ENCODE results near the gene C1QTNF3.

Gene C1QTNF3

GRCh38 chr5:34041247-34041972, 1.6 kb downstream of the C1QTNF3 start:
- no peak overlapping the region for H4K91ac ChIP-seq (ENCODE audit: low read depth, low read length, poor library complexity)
- H3K9me3 ChIP-seq (replicated peaks in 1 of 2; ENCODE audit: control insufficient read depth in 2 of 2, insufficient read depth in 1 of 2, low read depth in 1 of 2, low read length in 2 of 2), result no peaks in the 10 kb centered on the region
- no peak overlapping the region for H3K4ac ChIP-seq (ENCODE audit: low read length)
- H2AK5ac ChIP-seq (ENCODE audit: low read depth, low read length), result no peak overlapping the region
- no peak overlapping the region for H2AFZ ChIP-seq (ENCODE audit: low read length)
- no peak overlapping the region for H3K23ac ChIP-seq (ENCODE audit: low read depth, low read length, poor library complexity)
- H3K18ac ChIP-seq (ENCODE audit: low read length), result no peak overlapping the region
- no peak overlapping the region for H4K8ac ChIP-seq (ENCODE audit: low read depth, low read length)
- no peak overlapping the region for H2BK12ac ChIP-seq (ENCODE audit: low read length)
- no peak for DNase-seq (ENCODE audit: low spot score)
- peaks cover 0 to 2% of the 10 kb centered on the region in 2 donors for H3K4me1 ChIP-seq (ENCODE audit: control insufficient read depth in 2 of 2, insufficient read depth in 1 of 2, low read depth in 1 of 2, low read length in 2 of 2)
- no peak overlapping the region for H3K14ac ChIP-seq (ENCODE audit: low read length)
- H3K27ac ChIP-seq (replicated peaks; ENCODE audit: low read length), result no peak overlapping the region
- no peaks in the 10 kb centered on the region for H3K27me3 ChIP-seq (ENCODE audit: control insufficient read depth in 3 of 3, insufficient read depth in 3 of 3, low read depth in 1 of 3, low read length in 3 of 3)
- no peak overlapping the region for H2BK5ac ChIP-seq (ENCODE audit: low read length)
- H3K79me1 ChIP-seq (ENCODE audit: low read depth, low read length), result no peaks in the 10 kb centered on the region
- H3K4me3 ChIP-seq (ENCODE audit: low read length in 2 of 2), result no peak overlapping the region
- WGBS, 2 donors (ENCODE audit: extremely low coverage in 2 of 2, insufficient read length in 2 of 2, insufficient replicate concordance in 1 of 2), result no CpG with 5 or more reads among the region's 1 CpG
- H2BK15ac ChIP-seq (ENCODE audit: low read length), result no peak overlapping the region
- H2BK120ac ChIP-seq (ENCODE audit: low read depth, low read length), result no peak overlapping the region
- peaks cover 0 to under 1% of the 10 kb centered on the region in 2 donors for H3K36me3 ChIP-seq (replicated peaks in 1 of 2; ENCODE audit: control insufficient read depth in 2 of 2, insufficient read depth in 2 of 2, low read length in 2 of 2)
- H3K4me2 ChIP-seq (ENCODE audit: insufficient read depth, low read length, poor library complexity, severe bottlenecking), result no peak overlapping the region
- H3K9ac ChIP-seq (ENCODE audit: low read depth, low read length, poor library complexity), result no peak overlapping the region

DNA sequence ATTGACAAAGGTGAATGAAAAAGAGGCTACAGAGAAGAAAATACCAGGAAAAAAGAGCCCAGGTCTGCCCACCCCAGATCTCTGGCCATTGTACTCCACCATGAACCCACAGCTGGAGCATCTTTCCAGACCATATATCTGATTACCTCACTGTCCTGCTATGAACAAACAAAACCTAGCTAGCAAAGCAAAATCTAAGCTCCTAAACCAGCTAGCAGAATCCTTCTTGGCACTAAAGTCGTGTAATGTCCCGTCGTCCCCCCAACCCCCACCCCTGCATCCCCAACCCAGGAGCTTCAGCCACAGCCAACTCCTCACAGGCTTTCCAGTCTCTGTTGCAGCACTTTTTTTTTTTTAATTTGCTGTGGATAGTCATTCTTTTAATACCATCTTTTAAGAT, 2.5 kb downstream of the C1QTNF3 start:
- no peak overlapping the region for H2AFZ ChIP-seq (ENCODE audit: low read length)
- no peak overlapping the region for H2BK12ac ChIP-seq (ENCODE audit: low read length)
- no CpG with 5 or more reads among the region's 3 CpGs for WGBS, 2 donors (ENCODE audit: extremely low coverage in 2 of 2, insufficient read length in 2 of 2, insufficient replicate concordance in 1 of 2)
- H3K79me1 ChIP-seq (ENCODE audit: low read depth, low read length), result no peaks in the 10 kb centered on the region
- peaks cover 2 to 4% of the 10 kb centered on the region in 2 donors for H3K4me1 ChIP-seq (ENCODE audit: control insufficient read depth in 2 of 2, insufficient read depth in 1 of 2, low read depth in 1 of 2, low read length in 2 of 2)
- H2BK5ac ChIP-seq (ENCODE audit: low read length), result no peak overlapping the region
- H3K14ac ChIP-seq (ENCODE audit: low read length), result no peak overlapping the region
- no peak overlapping the region for H3K9ac ChIP-seq (ENCODE audit: low read depth, low read length, poor library complexity)
- no peak overlapping the region for H3K4me3 ChIP-seq (ENCODE audit: low read length in 2 of 2)
- no peak overlapping the region for H4K8ac ChIP-seq (ENCODE audit: low read depth, low read length)
- DNase-seq (ENCODE audit: low spot score), result no peak
- peaks cover 0 to under 1% of the 10 kb centered on the region in 2 donors for H3K36me3 ChIP-seq (replicated peaks in 1 of 2; ENCODE audit: control insufficient read depth in 2 of 2, insufficient read depth in 2 of 2, low read length in 2 of 2)
- no peak overlapping the region for H2AK5ac ChIP-seq (ENCODE audit: low read depth, low read length)
- no peaks in the 10 kb centered on the region for H3K27me3 ChIP-seq (ENCODE audit: control insufficient read depth in 3 of 3, insufficient read depth in 3 of 3, low read depth in 1 of 3, low read length in 3 of 3)
- H3K9me3 ChIP-seq (replicated peaks in 1 of 2; ENCODE audit: control insufficient read depth in 2 of 2, insufficient read depth in 1 of 2, low read depth in 1 of 2, low read length in 2 of 2), result no peaks in the 10 kb centered on the region
- no peak overlapping the region for H3K27ac ChIP-seq (replicated peaks; ENCODE audit: low read length)
- H3K4ac ChIP-seq (ENCODE audit: low read length), result no peak overlapping the region
- no peak overlapping the region for H2BK15ac ChIP-seq (ENCODE audit: low read length)
- no peak overlapping the region for H4K91ac ChIP-seq (ENCODE audit: low read depth, low read length, poor library complexity)
- H2BK120ac ChIP-seq (ENCODE audit: low read depth, low read length), result no peak overlapping the region
- H3K18ac ChIP-seq (ENCODE audit: low read length), result no peak overlapping the region
- no peak overlapping the region for H3K23ac ChIP-seq (ENCODE audit: low read depth, low read length, poor library complexity)
- no peak overlapping the region for H3K4me2 ChIP-seq (ENCODE audit: insufficient read depth, low read length, poor library complexity, severe bottlenecking)

- Histone ChIP-seq H3K9me3 (replicated peaks in 1 of 2; ENCODE audit: control insufficient read depth in 2 of 2, insufficient read depth in 1 of 2, low read depth in 1 of 2, low read length in 2 of 2) (peaks cover 0 to 2% of the 10 kb centered on the region in 2 donors), H2BK15ac (ENCODE audit: low read length) (no peak overlapping the region), H3K4ac (ENCODE audit: low read length) (no peak overlapping the region), H3K36me3 (replicated peaks in 1 of 2; ENCODE audit: control insufficient read depth in 2 of 2, insufficient read depth in 2 of 2, low read length in 2 of 2) (peaks cover 0 to 9% of the 10 kb centered on the region in 2 donors), H3K4me3 (ENCODE audit: low read length in 2 of 2) (no peak overlapping the region), H3K18ac (ENCODE audit: low read length) (no peak overlapping the region), H2BK120ac (ENCODE audit: low read depth, low read length) (no peak overlapping the region), H3K27me3 (ENCODE audit: control insufficient read depth in 3 of 3, insufficient read depth in 3 of 3, low read depth in 1 of 3, low read length in 3 of 3) (no peaks in the 10 kb centered on the region), H2AK5ac (ENCODE audit: low read depth, low read length) (no peak overlapping the region), H3K27ac (replicated peaks; ENCODE audit: low read length) (no peak overlapping the region), H3K9ac (ENCODE audit: low read depth, low read length, poor library complexity) (no peak overlapping the region), H4K8ac (ENCODE audit: low read depth, low read length) (no peak overlapping the region), H3K14ac (ENCODE audit: low read length) (no peak overlapping the region), H2BK12ac (ENCODE audit: low read length) (no peak overlapping the region), H2AFZ (ENCODE audit: low read length) (no peak overlapping the region), H3K4me1 (ENCODE audit: control insufficient read depth in 2 of 2, insufficient read depth in 1 of 2, low read depth in 1 of 2, low read length in 2 of 2) (peaks cover 2 to 4% of the 10 kb centered on the region in 2 donors), H3K4me2 (ENCODE audit: insufficient read depth, low read length, poor library complexity, severe bottlenecking) (no peak overlapping the region), H3K23ac (ENCODE audit: low read depth, low read length, poor library complexity) (no peak overlapping the region), H2BK5ac (ENCODE audit: low read length) (no peak overlapping the region), H4K91ac (ENCODE audit: low read depth, low read length, poor library complexity) (no peak overlapping the region), H3K79me1 (ENCODE audit: low read depth, low read length) (no peaks in the 10 kb centered on the region)
- DNase-seq (ENCODE audit: low spot score), result no peak
- WGBS, 2 donors (ENCODE audit: extremely low coverage in 2 of 2, insufficient read length in 2 of 2, insufficient replicate concordance in 1 of 2), result no CpG with 5 or more reads among the region's 10 CpGs
Measured at GRCh38 chr5:34039398-34040157, 3.4 kb downstream of the C1QTNF3 start.

GRCh38 chr5:34038838-34039237, 4.2 kb downstream of the C1QTNF3 start:
- H3K14ac ChIP-seq (ENCODE audit: low read length), result no peak overlapping the region
- peaks cover 0 to 16% of the 10 kb centered on the region in 2 donors for H3K36me3 ChIP-seq (replicated peaks in 1 of 2; ENCODE audit: control insufficient read depth in 2 of 2, insufficient read depth in 2 of 2, low read length in 2 of 2)
- H3K4ac ChIP-seq (ENCODE audit: low read length), result no peak overlapping the region
- no CpG with 5 or more reads among the region's 4 CpGs for WGBS, 2 donors (ENCODE audit: extremely low coverage in 2 of 2, insufficient read length in 2 of 2, insufficient replicate concordance in 1 of 2)
- no peak overlapping the region for H2BK12ac ChIP-seq (ENCODE audit: low read length)
- no peak overlapping the region for H3K9ac ChIP-seq (ENCODE audit: low read depth, low read length, poor library complexity)
- no peak overlapping the region for H2AFZ ChIP-seq (ENCODE audit: low read length)
- H2BK15ac ChIP-seq (ENCODE audit: low read length), result no peak overlapping the region
- no peak overlapping the region for H4K8ac ChIP-seq (ENCODE audit: low read depth, low read length)
- H4K91ac ChIP-seq (ENCODE audit: low read depth, low read length, poor library complexity), result no peak overlapping the region
- no peak for DNase-seq (ENCODE audit: low spot score)
- no peak overlapping the region for H2AK5ac ChIP-seq (ENCODE audit: low read depth, low read length)
- H3K27me3 ChIP-seq (ENCODE audit: control insufficient read depth in 3 of 3, insufficient read depth in 3 of 3, low read depth in 1 of 3, low read length in 3 of 3), result no peaks in the 10 kb centered on the region
- no peak overlapping the region for H2BK5ac ChIP-seq (ENCODE audit: low read length)
- no peak overlapping the region for H3K4me3 ChIP-seq (ENCODE audit: low read length in 2 of 2)
- no peak overlapping the region for H3K4me2 ChIP-seq (ENCODE audit: insufficient read depth, low read length, poor library complexity, severe bottlenecking)
- H2BK120ac ChIP-seq (ENCODE audit: low read depth, low read length), result no peak overlapping the region
- H3K9me3 ChIP-seq (replicated peaks in 1 of 2; ENCODE audit: control insufficient read depth in 2 of 2, insufficient read depth in 1 of 2, low read depth in 1 of 2, low read length in 2 of 2), result peaks cover 0 to 2% of the 10 kb centered on the region in 2 donors
- H3K27ac ChIP-seq (replicated peaks; ENCODE audit: low read length), result no peak overlapping the region
- no peaks in the 10 kb centered on the region for H3K79me1 ChIP-seq (ENCODE audit: low read depth, low read length)
- no peak overlapping the region for H3K23ac ChIP-seq (ENCODE audit: low read depth, low read length, poor library complexity)
- peaks cover 2 to 4% of the 10 kb centered on the region in 2 donors for H3K4me1 ChIP-seq (ENCODE audit: control insufficient read depth in 2 of 2, insufficient read depth in 1 of 2, low read depth in 1 of 2, low read length in 2 of 2)
- H3K18ac ChIP-seq (ENCODE audit: low read length), result no peak overlapping the region

Measured in neuronal stem cell (in vitro differentiated cells).